ENCODE measurements around the gene LCN15. TPM values are rescaled to one million over a fixed set of nuclear protein-coding genes. Genes with fewer than 3 reads are reported as not detected.

Gene LCN15
- polyA plus RNA-seq, 1 donor (not counting 4 experiments of a cell fraction or from before 2014, with no cell fraction given): not detected

DNA sequence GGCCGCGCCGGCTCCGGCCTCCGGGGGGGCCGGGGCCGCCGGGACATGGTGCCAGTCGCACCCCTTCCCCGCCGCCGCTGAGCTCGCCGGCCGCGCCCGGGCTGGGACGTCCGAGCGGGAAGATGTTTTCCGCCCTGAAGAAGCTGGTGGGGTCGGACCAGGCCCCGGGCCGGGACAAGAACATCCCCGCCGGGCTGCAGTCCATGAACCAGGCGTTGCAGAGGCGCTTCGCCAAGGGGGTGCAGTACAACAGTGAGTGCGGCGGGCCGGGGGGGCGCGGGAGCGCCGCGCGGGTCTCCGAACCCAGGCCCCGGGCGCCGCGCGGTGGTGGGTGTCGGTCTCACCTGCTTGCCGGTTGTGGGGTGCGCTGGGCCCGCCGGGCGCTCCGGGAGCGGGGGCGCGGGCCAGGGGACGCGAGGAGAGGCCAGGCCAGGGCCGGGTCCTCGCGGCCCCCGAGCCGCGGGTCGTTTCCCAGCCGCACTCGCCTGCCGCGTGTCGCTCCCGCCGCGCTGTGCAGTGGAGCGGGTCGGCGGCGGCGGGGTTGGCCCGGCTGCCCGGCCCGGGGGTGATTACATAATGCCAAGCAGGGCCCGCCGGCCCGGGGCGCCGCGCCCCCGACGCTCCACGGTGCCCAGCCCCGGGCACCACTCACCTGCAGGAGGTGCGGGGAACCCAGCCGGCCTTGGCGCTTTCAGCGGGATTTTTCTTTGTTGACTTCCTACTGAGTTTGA is 43.9 kb upstream of the LCN15 start:
- Histone ChIP-seq H2AFZ (ENCODE audit: control insufficient read depth, low read length) (peak overlapping the region; percentile 36), H3K4me3 (ENCODE audit: control insufficient read depth in 2 of 3, extremely low read depth in 1 of 3, insufficient read depth in 2 of 3, low read depth in 1 of 3, low read length in 3 of 3) (peak overlapping the region; percentile 61 to 88 (median 74)), H3K4me1 (ENCODE audit: control insufficient read depth, extremely low read depth, insufficient read depth, low read length) (peaks cover 15% of the 10 kb centered on the region), H3K36me3 (ENCODE audit: control insufficient read depth in 2 of 2, extremely low read depth in 1 of 2, insufficient read depth in 2 of 2, low read length in 2 of 2) (peaks cover 8 to 18% of the 10 kb centered on the region in 2 experiments), H4K20me1 (ENCODE audit: control insufficient read depth, extremely low read depth, insufficient read depth, low read length) (no peaks in the 10 kb centered on the region), H3K4me2 (ENCODE audit: control insufficient read depth, extremely low read depth, insufficient read depth, low read depth, low read length) (peak overlapping the region; percentile 82), H3K9me1 (ENCODE audit: control insufficient read depth, extremely low read depth, insufficient read depth, low read length) (no peaks in the 10 kb centered on the region), H3K27me3 (ENCODE audit: control insufficient read depth, extremely low read depth, insufficient read depth, low read length) (no peaks in the 10 kb centered on the region), H3K9ac (ENCODE audit: control insufficient read depth, extremely low read depth, insufficient read depth, low read length) (peak overlapping the region; percentile 82), H3K9me3 (ENCODE audit: control insufficient read depth, low read depth, low read length) (no peaks in the 10 kb centered on the region), H3K79me2 (ENCODE audit: control insufficient read depth, insufficient read depth, low read length) (peaks cover 43% of the 10 kb centered on the region), H3K27ac (ENCODE audit: control insufficient read depth, insufficient read depth, low read length) (peak overlapping the region; percentile 58)
- FAIRE-seq: no peak
- DNase-seq (ENCODE audit: low read depth, low spot score): no peak
- TF ChIP-seq, protein P1, sequence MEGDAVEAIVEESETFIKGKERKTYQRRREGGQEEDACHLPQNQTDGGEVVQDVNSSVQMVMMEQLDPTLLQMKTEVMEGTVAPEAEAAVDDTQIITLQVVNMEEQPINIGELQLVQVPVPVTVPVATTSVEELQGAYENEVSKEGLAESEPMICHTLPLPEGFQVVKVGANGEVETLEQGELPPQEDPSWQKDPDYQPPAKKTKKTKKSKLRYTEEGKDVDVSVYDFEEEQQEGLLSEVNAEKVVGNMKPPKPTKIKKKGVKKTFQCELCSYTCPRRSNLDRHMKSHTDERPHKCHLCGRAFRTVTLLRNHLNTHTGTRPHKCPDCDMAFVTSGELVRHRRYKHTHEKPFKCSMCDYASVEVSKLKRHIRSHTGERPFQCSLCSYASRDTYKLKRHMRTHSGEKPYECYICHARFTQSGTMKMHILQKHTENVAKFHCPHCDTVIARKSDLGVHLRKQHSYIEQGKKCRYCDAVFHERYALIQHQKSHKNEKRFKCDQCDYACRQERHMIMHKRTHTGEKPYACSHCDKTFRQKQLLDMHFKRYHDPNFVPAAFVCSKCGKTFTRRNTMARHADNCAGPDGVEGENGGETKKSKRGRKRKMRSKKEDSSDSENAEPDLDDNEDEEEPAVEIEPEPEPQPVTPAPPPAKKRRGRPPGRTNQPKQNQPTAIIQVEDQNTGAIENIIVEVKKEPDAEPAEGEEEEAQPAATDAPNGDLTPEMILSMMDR (optimal IDR thresholded peaks at IDR 0.05 in 1 of 3, IDR thresholded peaks at IDR 0.05 in 1 of 3, conservative IDR thresholded peaks at IDR 0.05 in 1 of 3; ENCODE audit: extremely low read depth in 1 of 3, insufficient read depth in 2 of 3, low read length in 3 of 3): no peak
- no peak for TF ChIP-seq EZH2 (IDR thresholded peaks at IDR 0.05; ENCODE audit: low read length)
- dilution Hi-C loops (cut with MboI; ENCODE audit: extremely low pct_ligation_motif_present, low sequenced_read_pairs): loop anchor here (25.0 kb wide), 1 partner anchor 129 kb away; the partner anchor contains the start of genes C8G and FBXW5

DNA sequence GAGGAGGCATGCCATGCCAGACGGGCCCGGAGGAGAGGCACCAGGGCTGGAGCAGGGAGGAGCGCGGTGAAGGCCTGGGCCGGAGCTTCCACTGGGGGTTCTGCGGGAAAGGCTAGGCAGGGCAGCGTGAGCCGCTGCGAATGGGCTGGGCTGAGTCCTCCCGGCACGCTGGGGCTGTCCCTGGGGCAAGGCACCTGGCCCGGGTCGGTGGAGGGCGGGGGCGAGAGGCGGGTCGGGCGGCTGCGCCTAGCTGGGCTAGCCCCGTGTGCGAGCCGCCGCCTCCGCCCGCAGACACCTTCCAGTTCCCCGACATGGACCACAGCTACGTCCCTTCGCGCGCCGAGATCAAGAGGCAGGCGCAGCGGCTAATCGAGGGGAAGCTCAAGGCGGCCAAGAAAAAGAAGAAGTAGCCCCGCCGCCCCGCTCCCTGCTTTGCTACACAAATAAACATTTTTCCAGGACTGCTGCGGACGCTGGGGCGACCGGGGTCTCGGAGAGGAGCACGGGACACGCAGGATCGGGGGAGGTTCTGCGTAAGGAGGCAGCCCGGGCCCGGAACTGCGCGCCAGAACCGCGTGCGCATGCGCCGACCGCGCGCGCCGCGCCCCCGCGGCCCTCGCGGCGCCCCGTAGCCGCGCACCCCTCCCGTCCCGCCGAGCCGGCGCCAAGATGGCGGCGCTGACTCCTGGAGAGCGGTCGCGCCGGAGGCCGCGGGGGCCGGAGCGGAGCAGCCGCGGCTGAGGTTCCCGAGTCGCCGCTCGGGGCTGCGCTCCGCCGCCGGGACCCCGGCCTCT is 43.2 kb upstream of the LCN15 start, which contains the start of gene RABL6:
RABL6 (plus strand) TSS at position 668 of the 794 bp plus-strand sequence. CDS start 249 bp downstream, outside the sequence.
- Histone ChIP-seq H3K27me3 (ENCODE audit: control insufficient read depth, extremely low read depth, insufficient read depth, low read length) (no peaks in the 10 kb centered on the region), H2AFZ (ENCODE audit: control insufficient read depth, low read length) (peak within 1 kb of the TSS; percentile 87), H3K27ac (ENCODE audit: control insufficient read depth, insufficient read depth, low read length) (peak within 1 kb of the TSS; percentile 61), H3K36me3 (ENCODE audit: control insufficient read depth in 2 of 2, extremely low read depth in 1 of 2, insufficient read depth in 2 of 2, low read length in 2 of 2) (peaks cover 1 to 11% of the 10 kb centered on the region in 2 experiments), H3K4me1 (ENCODE audit: control insufficient read depth, extremely low read depth, insufficient read depth, low read length) (peaks cover 15% of the 10 kb centered on the region), H3K79me2 (ENCODE audit: control insufficient read depth, insufficient read depth, low read length) (peaks cover 38% of the 10 kb centered on the region), H3K9me3 (ENCODE audit: control insufficient read depth, low read depth, low read length) (no peaks in the 10 kb centered on the region), H3K4me2 (ENCODE audit: control insufficient read depth, extremely low read depth, insufficient read depth, low read depth, low read length) (peak within 1 kb of the TSS; percentile 84), H3K9me1 (ENCODE audit: control insufficient read depth, extremely low read depth, insufficient read depth, low read length) (no peaks in the 10 kb centered on the region), H3K4me3 (ENCODE audit: control insufficient read depth in 2 of 3, extremely low read depth in 1 of 3, insufficient read depth in 2 of 3, low read depth in 1 of 3, low read length in 3 of 3) (peak within 1 kb of the TSS; percentile 61 to 88 (median 74)), H3K9ac (ENCODE audit: control insufficient read depth, extremely low read depth, insufficient read depth, low read length) (peak within 1 kb of the TSS; percentile 82), H4K20me1 (ENCODE audit: control insufficient read depth, extremely low read depth, insufficient read depth, low read length) (no peaks in the 10 kb centered on the region)
- dilution Hi-C loops (cut with MboI; ENCODE audit: extremely low pct_ligation_motif_present, low sequenced_read_pairs): loop anchor here (25.0 kb wide), 1 partner anchor 130 kb away; the partner anchor contains the start of genes C8G and FBXW5
- TF ChIP-seq, protein P1 (optimal IDR thresholded peaks at IDR 0.05 in 1 of 3, IDR thresholded peaks at IDR 0.05 in 1 of 3, conservative IDR thresholded peaks at IDR 0.05 in 1 of 3; ENCODE audit: extremely low read depth in 1 of 3, insufficient read depth in 2 of 3, low read length in 3 of 3): no peak
- TF ChIP-seq EZH2 (IDR thresholded peaks at IDR 0.05; ENCODE audit: low read length): no peak
- DNase-seq (ENCODE audit: low read depth, low spot score): no peak
- no peak for FAIRE-seq

Data from keratinocyte (primary cell).